Thoracic aorta (tissue), 2 donors: ENCODE data around the gene SH3TC2. TPM values are rescaled to one million over a fixed set of nuclear protein-coding genes. Genes with fewer than 3 reads are reported as not detected.

Experiments
- ATAC-seq: fragments of 150-250 bp; one replicate; pipeline ENCODE4 v1.8.0; 2017; ENCODE audit warnings: low read depth; ENCODE audit not compliant: insufficient number of reproducible peaks, low FRiP score
- DNase-seq: peaks from one replicate; pipeline ENCODE4 v3.0.0-alpha.2; 2020; ENCODE audit warnings: low spot score
- H3K27ac ChIP-seq, 2 donors: fragments of 200-600 bp; sonication (generic); 1 replicate in 1 of 2; 2 replicates in 1 of 2; pipeline ENCODE4 v1.5.1; 2016; ENCODE audit warnings: mild to moderate bottlenecking in 2 of 2, moderate library complexity in 2 of 2
- H3K27me3 ChIP-seq: fragments of 200-600 bp; sonication (generic); replicated peaks from 2 replicates; pipeline ENCODE4 v1.6.0; 2016; ENCODE audit warnings: mild to moderate bottlenecking; ENCODE audit not compliant: insufficient read depth
- H3K36me3 ChIP-seq: fragments of 200-600 bp; sonication (generic); one replicate; pipeline ENCODE4 v1.5.1; 2016
- H3K4me1 ChIP-seq, 2 donors: fragments of 200-600 bp; sonication (generic); 1 replicate in 1 of 2; 2 replicates in 1 of 2; pipeline versions ENCODE4 v1.5.1 to v1.6.0; 2016; ENCODE audit warnings: low read depth in 2 of 2, mild to moderate bottlenecking in 1 of 2; ENCODE audit not compliant: control insufficient read depth in 1 of 2
- H3K4me3 ChIP-seq: fragments of 200-600 bp; sonication (generic); 2 replicates; pipeline ENCODE4 v1.5.1; 2016; ENCODE audit warnings: mild to moderate bottlenecking
- H3K9me3 ChIP-seq: fragments of 200-600 bp; sonication (generic); 2 replicates; pipeline ENCODE4 v1.5.1; 2016
- CTCF ChIP-seq: fragments of 200-600 bp; sonication (generic); IDR thresholded peaks from one replicate; pipeline ENCODE4 v1.5.1; 2019; ENCODE audit warnings: antibody characterized with exemption
- total RNA-seq, 2 donors: library from RNA; depleted of rRNA; stranded (reverse); fragments of >200 nt; gene quantifications; one replicate each; pipeline versions ENCODE4 v1.1.0 to v1.2.3, GENCODE V29; 2016

The SH3TC2 gene
- total RNA-seq, 2 donors from 2014 or later = 1.1 to 1.9 TPM

GRCh38 chr5:149053072-149053695 is 9.7 kb downstream of the SH3TC2 start:
- DNase-seq (no peak), ATAC-seq (no peak)
- H3K36me3 ChIP-seq = no peaks in the 10 kb centered on the region
- TF ChIP-seq CTCF = no peak
- H3K27me3 ChIP-seq = no peaks in the 10 kb centered on the region
- peaks cover 0 to 6% of the 10 kb centered on the region in 2 donors for H3K4me1 ChIP-seq
- H3K4me3 ChIP-seq = no peak overlapping the region
- no peaks in the 10 kb centered on the region for H3K9me3 ChIP-seq
- H3K27ac ChIP-seq = peak overlapping the region in 1 of 2 donors; percentile 24

GRCh38 chr5:149049371-149049781 is 13.5 kb downstream of the SH3TC2 start:
- ATAC-seq (no peak), DNase-seq (no peak)
- no peak for TF ChIP-seq CTCF
- H3K9me3 ChIP-seq = no peaks in the 10 kb centered on the region
- H3K27ac ChIP-seq = no peak overlapping the region
- H3K4me1 ChIP-seq = peaks cover 0 to 6% of the 10 kb centered on the region in 2 donors
- H3K36me3 ChIP-seq = no peaks in the 10 kb centered on the region
- no peak overlapping the region for H3K4me3 ChIP-seq
- H3K27me3 ChIP-seq = no peaks in the 10 kb centered on the region

GRCh38 chr5:149048811-149049210 is 14.1 kb downstream of the SH3TC2 start:
- H3K27me3 ChIP-seq = no peaks in the 10 kb centered on the region

GRCh38 chr5:149047462-149047861 is 15.4 kb downstream of the SH3TC2 start:
- Histone ChIP-seq H3K4me3 (no peak overlapping the region), H3K36me3 (no peaks in the 10 kb centered on the region), H3K4me1 (no peaks in the 10 kb centered on the region), H3K27ac (no peak overlapping the region), H3K9me3 (no peaks in the 10 kb centered on the region), H3K27me3 (no peaks in the 10 kb centered on the region)
- no peak for DNase-seq
- no peak for TF ChIP-seq CTCF
- no peak for ATAC-seq

More at GRCh38 chr5:149048811-149049210, 14.1 kb downstream of the SH3TC2 start:
- H3K27ac ChIP-seq = no peak overlapping the region
- DNase-seq (no peak), ATAC-seq (no peak)
- no peaks in the 10 kb centered on the region for H3K9me3 ChIP-seq
- no peak overlapping the region for H3K4me3 ChIP-seq
- no peak for TF ChIP-seq CTCF
- H3K36me3 ChIP-seq = no peaks in the 10 kb centered on the region
- H3K4me1 ChIP-seq = peaks cover 0 to 6% of the 10 kb centered on the region in 2 donors

- Histone ChIP-seq H3K4me3 (no peak overlapping the region), H3K36me3 (no peaks in the 10 kb centered on the region), H3K9me3 (no peaks in the 10 kb centered on the region), H3K4me1 (no peaks in the 10 kb centered on the region), H3K27ac (no peak overlapping the region), H3K27me3 (no peaks in the 10 kb centered on the region)
- DNase-seq (no peak), ATAC-seq (no peak)
- TF ChIP-seq CTCF = no peak
These were observed 16.5 kb downstream of the SH3TC2 start for GRCh38 chr5:149046196-149046829.
